Right lobe of liver (tissue), 6 donors: ENCODE results near the gene PCNX2. TPM values are rescaled to one million over a fixed set of nuclear protein-coding genes. Genes with fewer than 3 reads are reported as not detected.
A peak's percentile ranks its signal among the peaks of the same experiment; 100 is the strongest.

Source experiments
- ATAC-seq, 4 donors: fragments of 200-7000 bp; cut with Tn5 transposase; one replicate each; pipeline ENCODE4 v1.9.1; 2020; ENCODE audit warnings: mild to moderate bottlenecking in 4 of 4, moderate library complexity in 4 of 4
- DNase-seq, 3 donors: peaks; one replicate each; pipeline ENCODE4 v3.0.0-alpha.2; 2020
- H3K27ac ChIP-seq, 3 donors: fragments of 200-600 bp; one replicate each; pipeline ENCODE4 v1.8.0; 2022
- H3K27me3 ChIP-seq, 2 donors: fragments of 200-600 bp; one replicate each; pipeline ENCODE4 v1.8.0; 2022
- H3K36me3 ChIP-seq, 4 donors: fragments of 200-600 bp; sonication (generic) in 1 of 4; one replicate each; pipeline versions ENCODE4 v1.5.1 to v1.8.0; 2017 to 2022; ENCODE audit warnings: control low read depth in 1 of 4
- H3K4me1 ChIP-seq, 4 donors: fragments of 200-600 bp; sonication (generic) in 1 of 4; one replicate each; pipeline versions ENCODE4 v1.5.1 to v1.8.0; 2017 to 2022; ENCODE audit warnings: control low read depth in 1 of 4
- H3K4me3 ChIP-seq, 3 donors: fragments of 200-600 bp; one replicate each; pipeline ENCODE4 v1.8.0; 2022
- H3K9me3 ChIP-seq, 4 donors: fragments of 200-600 bp; sonication (generic) in 1 of 4; one replicate each; pipeline versions ENCODE4 v1.5.1 to v1.8.0; 2017 to 2022; ENCODE audit warnings: control low read depth in 1 of 4
- CTCF ChIP-seq, 4 donors: fragments of 200-600 bp in 3 of 4; fragments of 450-650 bp in 1 of 4; IDR thresholded peaks; one replicate each; pipeline versions ENCODE4 v1.5.1 to v1.8.0; 2016 to 2022; ENCODE audit warnings: antibody characterized with exemption in 4 of 4, mild to moderate bottlenecking in 2 of 4
- POLR2A ChIP-seq: fragments of 450-650 bp; IDR thresholded peaks from one replicate; pipeline ENCODE4 v1.6.1; 2017; ENCODE audit warnings: antibody characterized with exemption, mild to moderate bottlenecking
- WGBS: methylation state at CpG from one replicate; pipeline ENCODE4 v1.1.6; 2018; ENCODE audit warnings: low coverage, low lambda C conversion rate; ENCODE audit not compliant: insufficient coverage; ENCODE audit errors: missing lambda C conversion rate; 5-methylcytosine and 5-hydroxymethylcytosine counted together
- intact Hi-C, 2 donors: fragments of 100-400 bp; cut with DNase I; formaldehyde crosslinking; loops; one replicate each; pipeline versions ENCODE4 v1.11.2 to v1.14.1; 2022
- total RNA-seq, 6 experiments: library from RNA; depleted of rRNA in 2 of 6; stranded (reverse); fragments of >200 nt in 2 of 6; fragmentation: NEBNext Ultra II Directional in 3 of 6; extraction: Animal tissue kit (Norgen Biotek cat#: 25700) in 3 of 6; gene quantifications; one replicate each; pipeline versions ENCODE4 v1.1.0 to v1.2.4, GENCODE V29; 2016 to 2023
- donor health status: DM: no; HTN: yes; CAD: no.
- donor health status: DM: no; HTN: no; CAD: no.
- donor health status: DM: no; HTN: no; CAD: no.
- donor health status: DM: no; HTN: yes; CAD: no.
- donor health status: DM: no; HTN: yes; CAD: no.

PCNX2 gene
- total RNA-seq, 6 experiments from 2014 or later: 0.35 to 3.4 (median 0.82) TPM

GRCh38 chr1:232951180-232951579, 344.3 kb downstream of the PCNX2 start:
- Histone ChIP-seq H3K27ac (no peak overlapping the region), H3K9me3 (no peaks in the 10 kb centered on the region), H3K27me3 (no peaks in the 10 kb centered on the region), H3K4me1 (peaks cover 0 to 4% (median 2%) of the 10 kb centered on the region in 4 donors), H3K4me3 (peak overlapping the region; percentile 81 to 84 (median 82)), H3K36me3 (peaks cover 0 to under 1% (median 0%) of the 10 kb centered on the region in 4 donors)
- peak in 3 of 4 donors; percentile 17 to 32 (median 29) for ATAC-seq
- intact Hi-C loops: no loop called here
- TF ChIP-seq CTCF (IDR thresholded peaks at IDR 0.05) (no peak), POLR2A (no peak)
- WGBS: 18% methylated on average over 5 of the region's 5 CpGs
- DNase-seq: no peak

GRCh38 chr1:232950197-232951176, 345.0 kb downstream of the PCNX2 start, which contains the start of gene NTPCR:
Gene NTPCR (plus strand): TSS chr1:232950611. CDS start chr1:232950711, 100 bp downstream.
- no peaks in the 10 kb centered on the region for H3K9me3 ChIP-seq
- ATAC-seq (peak; percentile 91 to 96 (median 96)), DNase-seq (peak; percentile 94 to 95 (median 95))
- H3K27ac ChIP-seq: peak within 1 kb of the TSS; percentile 53 to 60 (median 60)
- H3K36me3 ChIP-seq: no peaks in the 10 kb centered on the region
- 2% methylated on average over 26 of the region's 56 CpGs for WGBS
- TF ChIP-seq POLR2A: peak; percentile 40
- TF ChIP-seq CTCF (IDR thresholded peaks at IDR 0.05): peak; percentile 7 to 18 (median 15)
- H3K4me1 ChIP-seq: peaks cover 0 to 4% (median 2%) of the 10 kb centered on the region in 4 donors
- peak within 1 kb of the TSS; percentile 81 to 84 (median 82) for H3K4me3 ChIP-seq
- intact Hi-C loops: no loop called here
- no peaks in the 10 kb centered on the region for H3K27me3 ChIP-seq

- Histone ChIP-seq H3K27ac (peak overlapping the region; percentile 53 to 60 (median 60)), H3K9me3 (no peaks in the 10 kb centered on the region), H3K27me3 (no peaks in the 10 kb centered on the region), H3K36me3 (no peaks in the 10 kb centered on the region), H3K4me1 (peaks cover 0 to 4% (median 2%) of the 10 kb centered on the region in 4 donors), H3K4me3 (peak overlapping the region; percentile 81 to 84 (median 82))
- intact Hi-C loops: no loop called here
- ATAC-seq (no peak), DNase-seq (no peak)
- TF ChIP-seq CTCF (IDR thresholded peaks at IDR 0.05) (no peak), POLR2A (no peak)
- 49% methylated on average over 4 of the region's 5 CpGs for WGBS
These were observed 345.8 kb downstream of the PCNX2 start for GRCh38 chr1:232949636-232950196.

- ATAC-seq (no peak), DNase-seq (no peak)
- intact Hi-C loops: no loop called here
- Histone ChIP-seq H3K27me3 (no peaks in the 10 kb centered on the region), H3K4me1 (no peaks in the 10 kb centered on the region), H3K27ac (no peak overlapping the region), H3K36me3 (no peaks in the 10 kb centered on the region), H3K4me3 (no peak overlapping the region), H3K9me3 (no peaks in the 10 kb centered on the region)
- 53% methylated on average over 5 of the region's 5 CpGs for WGBS
- TF ChIP-seq CTCF (IDR thresholded peaks at IDR 0.05): no peak
- no peak for TF ChIP-seq POLR2A
These were observed 351.2 kb downstream of the PCNX2 start for GRCh38 chr1:232944347-232944746.
